Measurements from ENCODE around the gene CATSPER1. TPM values are rescaled to one million over a fixed set of nuclear protein-coding genes. Genes with fewer than 3 reads are reported as not detected.
"Not testable (repeated sequence)": the region's sequence is repeated elsewhere in the genome, so short reads cannot be mapped to it uniquely, and the experiment has no call there.

Gene CATSPER1
- polyA plus RNA-seq, 3 donors from 2014 or later, result 17.2 to 41.1 (median 20.8) TPM

GRCh38 chr11:66047541-66048365 is 21.5 kb upstream of the CATSPER1 start:
- H3K36me3 Mint-ChIP-seq, result peaks cover 0 to 5% (median 3%) of the 10 kb centered on the region in 3 donors
- H3K4me3 Mint-ChIP-seq, result no peak overlapping the region
- H3K27me3 Mint-ChIP-seq (ENCODE audit: low read depth in 3 of 3), result peaks cover 0 to 14% (median 14%) of the 10 kb centered on the region in 3 donors
- no peaks in the 10 kb centered on the region for H3K9me3 Mint-ChIP-seq
- DNase-seq, result no peak
- peaks cover 27 to 35% of the 10 kb centered on the region in 2 donors for H3K4me1 Mint-ChIP-seq
- no peak overlapping the region for H3K27ac Mint-ChIP-seq

DNA sequence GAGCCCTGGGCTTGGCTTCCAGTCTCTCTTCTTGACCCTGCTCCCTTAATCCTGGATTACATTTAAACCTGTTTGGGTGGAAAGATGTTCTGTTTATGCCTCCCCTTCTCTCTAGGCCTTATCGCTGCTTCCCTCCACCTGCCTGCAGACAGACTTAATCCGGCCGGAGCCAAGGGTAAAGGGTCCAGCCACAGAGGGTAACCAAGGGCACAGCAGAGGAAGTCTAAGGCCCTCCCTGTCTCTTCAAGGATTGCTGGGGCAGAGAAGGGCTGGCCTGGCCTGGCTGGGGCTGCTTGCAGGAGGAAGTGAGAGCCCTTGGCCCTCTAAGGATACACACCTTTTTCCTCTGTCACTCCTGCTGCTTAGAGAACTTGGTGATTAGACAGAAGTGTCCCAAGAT is 20.6 kb upstream of the CATSPER1 start:
- H3K27ac Mint-ChIP-seq, result no peak overlapping the region
- H3K36me3 Mint-ChIP-seq, result no peaks in the 10 kb centered on the region
- no peaks in the 10 kb centered on the region for H3K9me3 Mint-ChIP-seq
- DNase-seq, result no peak
- peaks cover 21 to 27% of the 10 kb centered on the region in 2 donors for H3K4me1 Mint-ChIP-seq
- no peak overlapping the region for H3K4me3 Mint-ChIP-seq
- H3K27me3 Mint-ChIP-seq (ENCODE audit: low read depth in 3 of 3), result peaks cover 0 to 11% (median 10%) of the 10 kb centered on the region in 3 donors

DNA sequence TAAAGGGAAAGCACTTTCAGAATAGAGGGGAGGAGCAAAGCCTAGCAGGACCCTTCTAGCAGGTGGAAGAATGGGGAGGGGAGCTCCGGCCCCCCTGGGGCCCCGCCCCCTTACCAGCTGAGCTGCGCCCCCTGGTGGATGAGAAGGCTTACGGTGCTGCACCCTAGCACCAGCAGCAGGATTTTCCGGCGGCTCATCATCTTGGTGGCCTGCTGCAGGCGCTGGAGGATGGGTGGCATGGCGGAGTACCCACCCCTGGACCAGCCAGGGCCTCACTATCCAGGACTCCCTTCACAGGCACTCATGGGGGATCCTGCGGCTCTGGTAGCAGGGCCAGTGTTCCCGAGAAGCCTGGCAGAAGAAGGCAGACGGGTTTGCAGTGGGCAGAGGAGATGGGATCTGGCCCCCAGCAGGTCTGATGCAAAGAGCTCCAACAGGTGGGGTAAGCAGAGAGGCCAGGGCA is 18.9 kb upstream of the CATSPER1 start:
- Mint-ChIP-seq H3K4me1 (peaks cover 14 to 18% of the 10 kb centered on the region in 2 donors), H3K27me3 (ENCODE audit: low read depth in 3 of 3) (peaks cover 0 to 11% (median 10%) of the 10 kb centered on the region in 3 donors), H3K4me3 (peak overlapping the region; percentile 22 to 74 (median 50)), H3K9me3 (no peaks in the 10 kb centered on the region), H3K27ac (peak overlapping the region; percentile 46 to 89 (median 81)), H3K36me3 (no peaks in the 10 kb centered on the region)
- DNase-seq, result peak; percentile 81 to 84 (median 81)

DNA sequence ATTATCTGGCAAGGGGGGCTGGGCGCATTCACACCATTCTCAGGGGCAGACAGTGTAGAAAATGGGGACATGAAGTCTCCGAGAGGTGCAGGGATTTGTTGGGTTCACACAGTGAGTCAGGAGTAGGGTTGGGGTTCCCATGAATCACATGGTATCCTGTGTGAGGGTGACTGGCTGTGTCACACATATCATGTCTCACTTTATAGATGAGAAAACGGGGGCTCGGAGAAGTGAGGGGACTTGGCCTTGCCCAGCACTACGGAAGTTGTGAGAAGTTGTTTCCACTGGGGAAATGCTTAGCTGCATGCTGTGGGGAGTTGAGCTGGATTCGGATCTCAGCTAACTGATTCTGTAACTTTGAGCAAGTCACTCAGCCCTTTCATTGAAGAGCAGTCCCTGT is 18.5 kb upstream of the CATSPER1 start:
- DNase-seq, result no peak
- Mint-ChIP-seq H3K27ac (peak overlapping the region; percentile 46 to 89 (median 81)), H3K4me3 (peak overlapping the region; percentile 22 to 74 (median 50)), H3K27me3 (ENCODE audit: low read depth in 3 of 3) (peaks cover 0 to 11% (median 9%) of the 10 kb centered on the region in 3 donors), H3K9me3 (no peaks in the 10 kb centered on the region), H3K36me3 (no peaks in the 10 kb centered on the region), H3K4me1 (peaks cover 14 to 18% of the 10 kb centered on the region in 2 donors)

DNA sequence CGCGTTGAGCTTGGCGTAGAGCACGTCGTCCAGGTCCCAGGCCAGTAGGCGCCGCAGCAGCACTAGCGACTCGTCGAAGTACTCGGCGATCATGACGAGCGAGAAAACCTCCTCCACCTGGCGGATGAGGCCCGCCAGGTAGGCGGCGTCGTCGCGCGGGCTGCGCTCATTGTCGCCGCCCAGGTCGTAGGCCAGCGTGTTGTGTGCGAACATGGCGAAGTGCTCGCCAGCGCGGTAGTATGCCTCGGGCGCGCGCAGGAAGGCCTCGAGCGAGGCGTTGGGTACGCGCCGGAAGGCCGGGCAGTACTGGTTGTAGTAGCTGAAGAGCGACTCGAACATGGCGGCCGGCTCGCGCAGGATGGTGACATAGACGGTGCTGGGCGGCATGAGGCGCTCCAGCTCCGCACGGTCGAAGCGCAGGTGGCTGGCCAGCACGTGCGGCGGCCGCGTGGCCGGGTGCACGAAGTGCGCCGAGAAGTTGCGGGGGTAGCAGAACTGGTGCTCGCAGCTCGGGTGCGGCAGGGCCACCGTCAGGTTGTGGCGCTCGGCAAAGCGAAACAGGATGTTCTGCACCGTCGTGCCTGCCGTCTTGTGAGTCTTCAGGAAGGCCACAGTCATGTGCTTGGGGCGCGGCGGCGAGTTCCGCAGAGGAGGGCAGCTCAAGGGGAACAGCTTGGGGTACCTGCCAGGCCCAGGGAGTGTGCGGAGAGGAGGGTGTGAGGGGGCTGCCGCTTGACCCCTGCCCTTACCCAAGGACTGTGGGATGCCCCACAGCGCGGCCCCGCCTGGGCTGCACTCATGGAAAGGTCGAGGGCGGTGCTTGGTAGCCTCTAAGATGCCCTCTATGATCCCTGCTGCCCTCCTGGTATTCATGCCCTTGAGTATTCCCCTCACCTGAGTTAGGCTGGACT is 17.0 kb upstream of the CATSPER1 start:
- no peak for DNase-seq
- Mint-ChIP-seq H3K36me3 (no peaks in the 10 kb centered on the region), H3K27ac (no peak overlapping the region), H3K27me3 (ENCODE audit: low read depth in 3 of 3) (peaks cover 0 to 9% (median 4%) of the 10 kb centered on the region in 3 donors), H3K9me3 (no peaks in the 10 kb centered on the region), H3K4me3 (no peak overlapping the region), H3K4me1 (peaks cover 12 to 18% of the 10 kb centered on the region in 2 donors)

GRCh38 chr11:66042227-66042995 is 16.1 kb upstream of the CATSPER1 start:
- no peak for DNase-seq
- H3K36me3 Mint-ChIP-seq, result no peaks in the 10 kb centered on the region
- H3K9me3 Mint-ChIP-seq, result no peaks in the 10 kb centered on the region
- no peak overlapping the region for H3K4me3 Mint-ChIP-seq
- H3K4me1 Mint-ChIP-seq, result peaks cover 12 to 18% of the 10 kb centered on the region in 2 donors
- no peak overlapping the region for H3K27ac Mint-ChIP-seq
- H3K27me3 Mint-ChIP-seq (ENCODE audit: low read depth in 3 of 3), result peaks cover 0 to 6% (median 5%) of the 10 kb centered on the region in 3 donors

GRCh38 chr11:66039765-66040164 is 13.5 kb upstream of the CATSPER1 start:
- Mint-ChIP-seq H3K4me3 (no peak overlapping the region), H3K4me1 (peaks cover 3 to 6% of the 10 kb centered on the region in 2 donors), H3K36me3 (no peaks in the 10 kb centered on the region), H3K9me3 (no peaks in the 10 kb centered on the region), H3K27ac (no peak overlapping the region), H3K27me3 (ENCODE audit: low read depth in 3 of 3) (peaks cover 2 to 6% (median 5%) of the 10 kb centered on the region in 3 donors)
- no peak for DNase-seq

DNA sequence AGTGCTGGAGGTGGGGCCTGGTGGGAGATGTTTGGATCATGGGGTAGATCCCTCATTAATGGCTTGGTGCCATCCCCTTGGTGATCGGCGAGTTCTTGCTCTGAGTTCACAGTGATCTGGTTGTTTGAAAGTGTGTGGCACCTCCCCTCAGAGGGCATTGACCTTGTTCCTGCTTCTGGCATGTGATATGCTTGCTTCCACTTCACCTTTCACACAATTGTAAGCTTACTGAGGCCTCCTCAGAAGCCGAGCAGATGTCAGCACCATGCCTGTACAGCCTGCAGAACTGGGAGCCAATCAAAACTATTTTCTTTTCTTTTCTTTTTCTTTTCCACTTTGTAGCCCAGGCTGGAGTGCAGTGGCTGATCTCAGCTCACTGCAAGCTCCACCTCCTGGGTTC is 11.0 kb upstream of the CATSPER1 start:
- no peak for DNase-seq
- Mint-ChIP-seq H3K9me3 (no peaks in the 10 kb centered on the region), H3K4me1 (no peaks in the 10 kb centered on the region), H3K27me3 (ENCODE audit: low read depth in 3 of 3) (peaks cover 5 to 6% (median 6%) of the 10 kb centered on the region in 3 donors), H3K4me3 (no peak overlapping the region), H3K36me3 (no peaks in the 10 kb centered on the region), H3K27ac (no peak overlapping the region)

DNA sequence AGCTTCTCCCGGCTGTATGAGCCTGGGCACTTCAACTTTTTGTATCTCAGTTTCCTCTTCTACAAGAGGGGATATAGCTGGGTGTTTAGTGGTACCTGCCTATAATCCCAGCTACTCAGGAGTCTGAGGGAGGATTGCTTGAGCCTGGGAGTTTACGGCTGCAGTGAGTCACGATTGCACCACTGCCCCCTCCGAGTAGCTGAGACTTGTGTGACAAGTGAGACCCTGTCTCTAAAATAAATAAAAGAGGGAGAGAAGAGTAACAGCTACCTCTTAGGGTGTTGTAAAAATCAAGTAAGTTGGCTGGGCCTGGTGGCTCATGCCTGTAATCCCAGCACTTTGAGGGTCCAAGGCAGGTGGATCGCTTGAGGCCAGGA is 10.0 kb upstream of the CATSPER1 start:
- peaks cover 5 to 6% (median 6%) of the 10 kb centered on the region in 3 donors for H3K27me3 Mint-ChIP-seq (ENCODE audit: low read depth in 3 of 3)

DNA sequence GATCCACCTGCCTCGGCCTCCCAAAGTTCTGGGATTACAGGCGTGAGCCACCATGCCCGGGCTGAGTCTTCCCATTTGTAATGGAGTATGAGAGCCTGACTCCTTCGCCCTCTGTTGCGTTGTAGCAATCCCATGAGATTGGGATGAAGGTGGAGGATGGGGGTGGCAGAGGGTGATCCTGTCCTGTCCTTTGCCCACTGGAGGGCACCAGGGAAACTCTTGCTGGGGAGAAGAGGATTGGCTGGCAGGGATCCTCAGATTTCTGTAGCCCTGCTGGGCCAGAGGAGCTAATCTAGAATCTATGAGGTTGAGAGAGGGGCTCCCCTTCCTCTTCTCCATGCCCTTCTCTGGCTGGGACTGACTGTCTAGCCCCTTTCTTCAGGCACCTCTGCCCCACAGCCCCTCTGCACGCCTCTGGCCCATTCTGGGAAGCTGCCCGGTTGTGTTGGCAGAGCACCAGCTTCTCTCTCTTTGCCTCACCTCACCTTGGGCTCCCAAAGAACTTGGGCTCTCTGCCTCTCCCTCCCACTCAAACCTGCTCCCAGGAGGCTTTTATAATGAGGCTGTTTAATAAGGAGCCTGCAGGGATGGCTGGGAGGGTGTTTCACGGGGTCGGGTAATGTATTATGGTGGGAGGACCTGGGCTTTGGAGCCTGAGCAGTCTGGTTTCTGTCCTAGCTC is 9.5 kb upstream of the CATSPER1 start:
- no peak for DNase-seq
- no peak overlapping the region for H3K27ac Mint-ChIP-seq
- peaks cover 4 to 6% (median 6%) of the 10 kb centered on the region in 3 donors for H3K27me3 Mint-ChIP-seq (ENCODE audit: low read depth in 3 of 3)
- H3K4me3 Mint-ChIP-seq, result no peak overlapping the region
- H3K9me3 Mint-ChIP-seq, result no peaks in the 10 kb centered on the region
- no peaks in the 10 kb centered on the region for H3K4me1 Mint-ChIP-seq
- H3K36me3 Mint-ChIP-seq, result no peaks in the 10 kb centered on the region

More for the DNA sequence above, 10.0 kb upstream of the CATSPER1 start:
- Mint-ChIP-seq H3K9me3 (no peaks in the 10 kb centered on the region), H3K36me3 (no peaks in the 10 kb centered on the region), H3K4me1 (no peaks in the 10 kb centered on the region), H3K4me3 (no peak overlapping the region), H3K27ac (no peak overlapping the region)
- no peak for DNase-seq

- H3K27me3 Mint-ChIP-seq (ENCODE audit: low read depth in 3 of 3), result peaks cover 6% of the 10 kb centered on the region in 3 donors
- H3K27ac Mint-ChIP-seq, result no peak overlapping the region
- DNase-seq, result no peak
- H3K4me3 Mint-ChIP-seq, result no peak overlapping the region
- no peaks in the 10 kb centered on the region for H3K9me3 Mint-ChIP-seq
- H3K4me1 Mint-ChIP-seq, result no peaks in the 10 kb centered on the region
- H3K36me3 Mint-ChIP-seq, result no peaks in the 10 kb centered on the region
Measured at GRCh38 chr11:66032957-66033735, 6.9 kb upstream of the CATSPER1 start.

DNA sequence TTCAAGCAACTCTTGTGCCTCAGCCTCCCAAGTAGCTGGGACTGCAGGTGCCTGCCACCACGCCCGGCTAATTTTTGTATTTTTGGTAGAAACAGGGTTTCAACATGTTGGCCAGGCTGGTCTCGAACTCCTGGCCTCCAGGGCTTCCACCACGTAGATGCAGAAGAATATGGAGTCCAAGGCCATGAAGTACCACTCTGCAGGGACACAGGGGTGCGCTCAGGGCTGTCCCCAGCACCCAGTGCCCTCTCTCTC is 3.2 kb downstream of the CATSPER1 start:
- H3K27me3 Mint-ChIP-seq (ENCODE audit: low read depth in 3 of 3); DNase-seq; H3K36me3 Mint-ChIP-seq; H3K27ac Mint-ChIP-seq; H3K9me3 Mint-ChIP-seq: not testable (repeated sequence)
- peaks cover 29 to 36% of the 10 kb centered on the region in 2 donors for H3K4me1 Mint-ChIP-seq
- H3K4me3 Mint-ChIP-seq, result peak overlapping the region in 1 of 5 donors; percentile 17

Data from immature natural killer cell (primary cell).